Sciatic nerve (tissue), 2 donors: ENCODE measurements around the gene SLC37A1. TPM values are rescaled to one million over a fixed set of nuclear protein-coding genes. Genes with fewer than 3 reads are reported as not detected.

Experiments used
- ATAC-seq: fragments of 200-7000 bp; cut with Tn5 transposase; one replicate; pipeline ENCODE4 v1.9.1; 2020; ENCODE audit warnings: mild to moderate bottlenecking, moderate library complexity
- DNase-seq: peaks from one replicate; pipeline ENCODE4 v3.0.0-alpha.2; 2020; ENCODE audit warnings: low spot score
- intact Hi-C: fragments of 100-400 bp; cut with DNase I; formaldehyde crosslinking; loops from one replicate; pipeline ENCODE4 v1.14.2; 2022
- total RNA-seq: library from RNA; stranded (reverse); fragmentation: NEBNext Ultra II Directional; extraction: Animal tissue kit (Norgen Biotek cat#: 25700); gene quantifications from one replicate; pipeline ENCODE4 v1.2.1, GENCODE V29; 2021
- donor health status: DM: no; HTN: no; CAD: no.
- donor health status: DM: no; HTN: no; CAD: no.

The SLC37A1 gene
- total RNA-seq, 1 donor from 2014 or later, result 7.4 TPM

DNA sequence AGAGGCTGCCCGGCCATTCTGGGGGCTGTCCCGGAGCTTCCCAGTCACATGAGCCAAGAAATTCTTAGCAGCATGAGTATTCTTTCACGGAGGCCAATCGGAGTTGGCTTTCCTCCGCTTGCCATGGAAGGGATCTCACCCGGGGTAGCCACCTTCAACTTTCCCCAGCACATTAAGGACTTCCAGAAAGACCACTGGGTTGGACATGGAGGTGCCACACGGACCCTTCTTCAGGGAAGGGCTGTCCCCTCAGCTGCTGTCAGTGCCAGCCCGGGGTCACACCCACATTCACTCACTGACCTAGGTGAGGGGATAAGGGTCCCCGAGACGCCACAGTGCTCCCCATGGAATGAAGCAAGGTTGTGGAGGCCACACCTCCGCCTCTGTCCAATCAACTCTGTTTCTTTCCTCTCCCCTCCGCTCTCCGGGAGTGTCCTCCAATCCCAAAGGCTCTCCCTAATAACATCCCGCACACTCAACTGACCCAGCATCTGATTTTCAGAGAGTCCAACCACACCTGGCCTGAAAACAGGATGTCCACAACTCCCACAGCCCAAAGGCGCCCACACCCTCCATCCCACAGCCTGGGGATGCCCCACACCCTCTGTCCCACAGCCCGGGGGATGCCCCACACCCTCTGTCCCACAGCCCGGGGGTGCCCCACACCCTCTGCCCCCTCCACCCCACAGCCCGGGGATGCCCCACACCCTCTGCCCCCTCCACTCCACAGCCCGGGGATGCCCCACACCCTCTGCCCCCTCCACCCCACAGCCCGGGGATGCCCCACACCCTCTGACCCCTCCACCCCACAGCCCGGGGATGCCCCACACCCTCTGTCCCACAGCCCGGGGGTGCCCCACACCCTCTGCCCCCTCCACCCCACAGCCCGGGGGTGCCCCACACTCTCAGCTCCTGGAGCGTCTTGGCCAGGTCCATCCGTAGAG is 37.0 kb upstream of the SLC37A1 start:
- peak; percentile 36 for DNase-seq
- intact Hi-C loops, result no loop called here
- ATAC-seq, result no peak

DNA sequence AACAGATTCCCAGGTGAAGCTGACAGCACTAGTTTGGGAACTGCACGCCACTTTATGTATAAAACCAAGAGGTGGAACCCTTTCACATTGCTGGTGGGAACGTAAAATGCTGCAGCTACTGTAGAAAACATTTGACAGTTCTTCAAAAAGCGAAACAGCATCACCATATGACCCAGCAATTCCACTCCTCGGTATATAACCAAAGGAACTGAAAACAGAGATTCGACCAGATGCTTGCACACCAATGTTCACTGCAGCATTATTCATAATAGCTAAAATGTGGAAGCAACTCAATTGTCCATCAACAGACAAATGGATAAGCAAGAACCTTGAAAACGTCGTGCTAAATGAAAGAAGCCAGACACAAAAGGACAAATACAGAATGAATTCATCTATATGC is 35.1 kb upstream of the SLC37A1 start:
- ATAC-seq, result no peak
- intact Hi-C loops, result no loop called here
- no peak for DNase-seq

DNA sequence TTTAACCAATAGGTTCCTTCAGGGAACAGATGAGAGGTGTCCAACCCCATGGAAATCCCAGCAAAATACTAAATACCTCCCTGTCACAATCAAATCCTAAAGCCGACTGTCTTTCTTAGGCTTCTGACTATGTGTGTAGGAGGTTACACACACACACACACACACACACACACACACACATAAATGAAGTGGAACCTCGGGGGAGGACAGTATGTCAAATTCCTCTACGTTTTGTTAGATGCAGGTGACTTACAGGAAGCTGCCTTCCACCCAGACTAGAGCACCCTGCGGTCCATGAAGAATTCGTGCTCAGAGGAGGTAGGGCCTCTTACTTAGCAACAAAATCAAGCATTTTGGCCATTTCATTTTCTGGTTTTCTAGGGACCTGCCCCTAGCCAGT is 34.1 kb upstream of the SLC37A1 start:
- DNase-seq (no peak), ATAC-seq (no peak)
- intact Hi-C loops, result no loop called here

DNA sequence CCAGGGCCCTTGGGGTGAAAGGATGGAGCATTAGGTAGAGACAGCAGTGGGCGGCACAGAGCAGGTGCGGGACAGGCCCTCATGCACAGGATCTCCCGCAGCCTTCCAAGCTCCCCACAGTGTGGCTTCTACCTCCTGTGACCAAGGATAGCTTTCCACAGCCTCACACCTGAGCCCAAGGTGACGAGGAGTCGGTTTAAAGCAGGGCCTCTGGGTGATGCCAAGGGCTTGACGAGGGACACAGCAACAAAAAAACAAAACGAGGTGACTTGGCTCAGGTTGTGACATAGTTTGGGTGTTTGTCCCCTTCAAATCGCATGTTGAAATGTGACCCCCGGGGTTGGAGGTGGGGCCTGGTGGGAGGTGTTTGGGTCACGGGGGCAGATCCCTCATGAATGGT is 32.9 kb upstream of the SLC37A1 start:
- ATAC-seq (no peak), DNase-seq (no peak)
- intact Hi-C loops, result no loop called here

DNA sequence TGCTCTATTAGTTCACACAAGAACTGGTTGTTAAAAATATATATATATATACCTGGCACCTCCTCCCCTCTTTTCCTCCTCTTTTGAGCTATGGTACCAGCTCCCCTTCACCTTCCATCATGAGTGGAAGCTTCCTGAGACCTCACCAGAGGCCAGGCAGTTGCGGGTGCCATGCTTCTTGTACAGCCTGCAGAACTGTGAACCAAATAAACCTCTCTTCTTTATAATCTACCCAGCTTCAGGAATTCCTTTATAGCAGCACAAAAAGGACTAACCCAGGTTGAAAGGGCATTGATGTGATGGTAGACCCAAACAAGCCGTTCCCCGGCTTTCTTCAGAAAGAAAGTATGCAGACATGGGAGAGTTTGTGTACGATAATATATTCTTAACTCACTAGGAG is 32.5 kb upstream of the SLC37A1 start:
- no peak for DNase-seq
- intact Hi-C loops, result no loop called here

DNA sequence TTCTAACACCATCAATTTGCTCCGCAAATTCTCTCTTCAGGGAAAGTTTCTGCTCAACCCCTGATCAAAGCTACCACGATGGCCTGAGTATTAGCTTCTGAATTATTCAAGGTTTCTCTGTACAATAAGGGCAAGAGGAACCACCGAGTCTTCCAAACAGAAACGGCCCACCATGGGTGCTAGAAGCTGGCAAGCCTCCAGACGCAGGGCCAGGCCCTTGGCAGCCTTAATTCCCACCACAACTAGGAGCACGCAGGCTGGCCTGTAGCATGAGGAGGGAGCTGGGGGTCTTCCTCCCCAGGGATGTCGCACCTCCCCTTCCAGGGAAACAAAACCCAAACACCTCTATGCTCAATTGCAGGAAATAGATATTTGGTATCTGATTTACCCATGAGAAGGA is 28.7 kb upstream of the SLC37A1 start:
- DNase-seq, result no peak
- ATAC-seq, result no peak
- intact Hi-C loops, result no loop called here

More for the DNA sequence above, 32.5 kb upstream of the SLC37A1 start:
- ATAC-seq, result no peak

DNA sequence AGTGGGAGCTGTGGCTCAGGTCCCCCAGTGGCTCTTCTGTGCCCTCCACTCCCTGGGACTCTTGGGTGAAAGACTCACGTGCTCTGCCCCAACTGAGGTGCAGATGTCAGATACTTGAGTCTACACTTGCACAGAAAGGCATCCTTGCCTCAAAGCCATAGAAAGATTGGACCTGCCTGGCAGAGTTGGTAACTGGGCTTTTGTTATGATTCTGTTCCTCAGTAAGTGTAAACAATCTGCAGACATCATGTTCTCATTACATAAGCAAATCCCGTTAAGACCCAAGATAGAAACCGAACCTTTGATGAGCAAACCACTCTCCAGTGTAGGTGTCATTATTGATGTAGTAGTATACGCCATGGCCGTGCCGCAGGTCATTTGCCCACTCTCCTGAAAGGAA is 27.6 kb upstream of the SLC37A1 start:
- no peak for ATAC-seq
- intact Hi-C loops, result no loop called here
- no peak for DNase-seq

DNA sequence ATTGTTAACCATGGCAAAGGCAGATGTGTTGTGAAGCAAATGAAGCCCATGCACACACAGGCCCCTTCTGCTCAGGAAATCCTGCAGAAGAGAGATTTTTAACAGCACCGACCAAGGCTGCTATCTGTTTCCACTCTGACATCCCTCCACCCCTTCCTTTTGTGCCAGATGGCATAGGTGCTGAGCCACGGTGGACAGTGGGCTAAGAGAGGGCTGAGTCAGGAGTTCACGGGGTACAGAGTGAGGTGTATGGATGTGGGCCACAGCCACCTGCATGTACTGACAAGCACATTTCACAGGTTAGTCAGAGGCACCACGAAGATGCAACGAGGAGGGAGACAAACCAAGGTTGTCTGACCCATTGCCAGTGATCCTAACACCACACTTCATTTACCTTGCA is 27.1 kb upstream of the SLC37A1 start:
- no peak for ATAC-seq
- intact Hi-C loops, result no loop called here
- no peak for DNase-seq

DNA sequence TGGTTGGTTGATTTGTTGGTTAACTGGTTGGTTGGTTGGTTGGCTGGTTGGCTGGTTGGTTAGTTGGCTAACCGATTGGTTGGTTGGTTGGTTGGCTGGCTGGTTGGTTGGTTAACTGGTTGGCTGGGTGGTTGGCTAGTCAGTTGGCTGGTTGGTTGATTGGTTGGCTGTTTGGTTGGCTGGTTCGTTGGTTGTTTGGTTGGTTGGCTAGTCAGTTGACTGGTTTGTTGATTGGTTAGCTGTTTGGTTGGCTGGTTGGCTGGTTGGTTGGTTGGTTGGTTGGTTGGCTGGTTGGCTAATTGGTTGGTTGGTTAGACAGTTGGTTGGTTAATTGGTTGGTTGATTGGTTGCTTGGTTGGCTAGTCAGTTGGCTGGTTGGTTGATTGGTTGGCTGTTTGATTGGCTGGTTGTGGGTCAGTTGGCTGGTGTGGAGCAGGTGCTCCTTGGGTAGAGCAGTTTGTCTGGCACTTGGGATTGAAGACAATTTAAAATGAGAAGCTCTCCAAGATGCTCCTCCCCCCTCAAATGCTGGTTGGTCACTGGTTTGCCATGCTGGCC is 24.6 kb upstream of the SLC37A1 start:
- intact Hi-C loops, result no loop called here
- ATAC-seq (no peak), DNase-seq (no peak)

DNA sequence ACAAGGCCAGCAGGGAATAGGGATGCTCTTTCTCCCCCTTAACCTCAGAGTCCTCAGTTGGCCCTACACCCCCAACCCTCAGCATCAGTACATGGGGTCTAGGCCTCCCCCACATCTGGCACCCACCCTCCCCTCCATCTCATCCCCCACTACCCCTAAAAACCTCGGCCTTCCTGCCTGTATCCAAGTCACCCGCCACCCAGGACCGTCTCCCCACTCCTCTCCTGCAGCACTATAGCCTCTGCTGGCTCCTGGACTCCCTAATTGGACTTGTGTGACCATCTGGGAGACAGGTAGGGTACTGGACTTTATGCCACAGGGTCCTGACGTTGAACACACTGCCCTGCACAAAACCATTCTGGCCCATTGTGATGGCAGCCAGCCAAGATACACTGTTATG is 23.7 kb upstream of the SLC37A1 start:
- ATAC-seq (no peak), DNase-seq (no peak)
- intact Hi-C loops, result no loop called here

DNA sequence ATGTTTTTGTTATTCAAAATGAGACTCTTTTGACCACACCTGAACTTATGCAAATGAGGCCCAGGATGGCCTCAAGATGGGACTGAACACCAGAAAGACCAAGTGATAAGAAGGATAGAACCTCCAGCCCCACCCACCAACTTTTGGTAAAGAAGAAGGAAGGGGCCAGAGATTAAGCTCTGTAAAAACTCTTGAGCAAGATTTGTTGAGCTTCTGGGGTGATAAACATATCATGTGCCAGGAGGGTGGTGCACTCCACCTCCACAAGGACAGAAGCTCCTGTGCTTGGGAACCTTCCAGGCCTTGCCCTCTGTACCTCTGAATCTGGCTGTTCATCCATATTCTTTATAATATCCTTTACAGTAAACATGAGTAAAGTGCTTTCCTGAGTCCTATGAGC is 22.9 kb upstream of the SLC37A1 start:
- no peak for DNase-seq
- intact Hi-C loops, result no loop called here
- no peak for ATAC-seq

DNA sequence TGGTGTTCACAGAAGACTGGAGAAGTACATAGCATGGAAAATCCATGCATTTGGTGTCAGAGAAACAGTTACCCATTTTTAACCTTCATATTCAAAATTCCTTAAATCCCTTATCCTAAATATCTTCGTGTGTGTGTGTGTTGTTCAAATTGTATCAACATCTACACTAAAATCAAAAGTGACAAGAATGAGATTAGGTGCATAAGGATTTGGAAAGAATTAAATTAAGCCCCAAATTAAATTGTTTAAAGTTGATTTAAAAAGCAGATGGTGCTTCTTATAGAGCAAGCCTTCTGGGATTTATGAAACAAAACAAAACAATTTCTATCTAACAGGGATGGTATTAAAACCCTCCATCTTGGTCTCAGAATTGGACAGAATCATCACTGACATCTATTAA is 22.3 kb upstream of the SLC37A1 start:
- ATAC-seq, result no peak
- intact Hi-C loops, result no loop called here
- no peak for DNase-seq

DNA sequence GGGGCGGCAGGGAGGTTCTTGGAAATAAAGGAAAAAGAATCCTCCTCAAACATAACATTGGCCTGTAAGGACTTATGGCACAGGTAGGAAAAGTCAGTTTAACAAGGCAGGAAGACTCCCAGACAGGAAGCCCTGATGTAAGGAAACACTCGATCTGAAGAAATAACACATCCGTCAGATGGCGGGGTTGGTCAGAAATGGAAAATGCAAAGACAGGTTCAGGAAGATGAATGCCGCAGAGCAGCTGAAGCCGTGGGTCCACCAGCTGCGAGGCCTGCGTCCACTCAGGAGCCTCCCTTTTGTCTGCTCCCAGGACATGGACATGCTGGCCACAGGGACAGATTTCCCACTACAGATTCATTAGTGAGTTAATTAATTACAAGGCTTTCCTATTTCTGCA is 21.5 kb upstream of the SLC37A1 start:
- intact Hi-C loops, result no loop called here
- no peak for ATAC-seq
- no peak for DNase-seq

DNA sequence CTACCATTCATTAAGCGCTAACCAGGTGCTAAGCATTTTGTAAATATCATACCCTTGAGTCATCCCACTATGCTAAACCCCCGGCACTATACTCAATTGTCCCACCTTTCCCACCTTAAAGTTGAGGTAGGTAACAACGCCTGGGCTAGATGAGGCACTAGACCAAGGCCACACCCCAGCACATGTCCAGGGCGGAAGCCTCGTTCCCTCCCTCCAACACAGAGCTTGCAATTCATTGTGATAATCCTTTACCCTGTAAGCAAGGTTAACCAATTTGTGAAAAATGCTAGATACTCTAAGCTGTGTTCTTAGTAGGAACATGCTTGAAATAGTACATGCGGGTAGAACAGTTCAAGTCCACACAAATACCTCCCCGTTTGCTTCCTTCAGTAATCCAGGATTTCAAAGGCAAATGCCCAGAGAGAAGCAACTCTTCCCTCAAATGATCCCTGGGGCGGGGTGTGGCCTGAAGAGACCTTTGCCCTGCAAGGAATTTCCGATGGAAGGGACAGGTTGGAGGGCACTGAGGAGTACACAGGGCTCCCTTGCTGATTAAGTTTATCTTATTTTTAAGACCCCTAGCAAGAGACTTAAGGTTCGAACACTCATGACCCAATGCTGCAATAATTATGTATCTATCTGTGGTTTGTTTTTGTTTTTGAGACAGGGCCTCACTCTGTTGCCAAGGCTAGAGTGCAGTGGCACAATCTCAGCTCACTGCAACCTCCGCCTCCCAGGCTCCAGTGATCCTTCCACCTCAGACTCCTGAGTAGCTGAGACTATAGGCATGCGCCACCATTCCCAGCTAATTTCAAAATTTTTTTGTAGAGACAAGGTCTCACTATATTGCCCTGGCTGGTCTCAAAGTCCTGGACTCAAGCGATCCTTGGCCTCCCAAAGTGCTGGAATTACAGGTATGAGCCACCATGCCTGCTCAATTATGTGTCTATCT is 20.3 kb upstream of the SLC37A1 start:
- ATAC-seq (no peak), DNase-seq (no peak)
- intact Hi-C loops, result no loop called here

DNA sequence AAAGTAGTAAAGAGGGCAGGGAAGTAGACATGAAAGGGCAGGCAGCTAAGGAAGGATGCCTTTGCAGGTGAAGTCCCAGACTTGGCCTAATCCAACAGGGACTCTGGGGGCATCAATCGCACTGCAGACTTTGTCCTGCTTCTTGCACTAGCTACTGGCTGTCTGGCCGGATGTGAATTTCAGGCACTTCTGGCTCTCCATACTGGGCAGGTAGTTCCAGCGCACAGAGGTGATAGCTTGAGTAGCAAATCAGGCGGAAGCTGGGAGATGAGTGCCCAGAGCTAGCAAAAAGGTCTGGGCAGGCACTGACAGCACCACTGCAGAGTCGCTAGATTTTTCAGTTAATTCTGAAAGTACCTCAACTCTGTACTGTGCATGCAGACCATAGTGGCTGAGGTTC is 18.6 kb upstream of the SLC37A1 start:
- ATAC-seq (no peak), DNase-seq (no peak)
- intact Hi-C loops, result no loop called here

DNA sequence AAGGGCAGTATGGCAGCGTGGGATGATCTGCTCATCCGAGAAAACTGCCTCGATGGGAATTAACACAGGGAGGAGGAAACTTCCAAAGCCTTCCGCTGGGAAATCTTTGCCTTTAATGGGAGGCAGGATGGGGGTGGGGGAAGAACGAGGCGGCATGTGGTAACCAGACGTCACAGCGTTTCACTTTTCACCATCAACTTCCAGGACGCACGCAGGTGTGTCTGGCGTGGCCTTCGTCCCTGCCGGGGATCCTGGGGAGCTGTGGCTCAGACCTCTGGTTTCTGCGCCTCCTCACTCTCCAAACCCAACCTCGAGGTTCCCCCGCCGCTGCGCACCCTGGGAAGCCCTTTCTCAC is 17.9 kb upstream of the SLC37A1 start:
- ATAC-seq (no peak), DNase-seq (no peak)

DNA sequence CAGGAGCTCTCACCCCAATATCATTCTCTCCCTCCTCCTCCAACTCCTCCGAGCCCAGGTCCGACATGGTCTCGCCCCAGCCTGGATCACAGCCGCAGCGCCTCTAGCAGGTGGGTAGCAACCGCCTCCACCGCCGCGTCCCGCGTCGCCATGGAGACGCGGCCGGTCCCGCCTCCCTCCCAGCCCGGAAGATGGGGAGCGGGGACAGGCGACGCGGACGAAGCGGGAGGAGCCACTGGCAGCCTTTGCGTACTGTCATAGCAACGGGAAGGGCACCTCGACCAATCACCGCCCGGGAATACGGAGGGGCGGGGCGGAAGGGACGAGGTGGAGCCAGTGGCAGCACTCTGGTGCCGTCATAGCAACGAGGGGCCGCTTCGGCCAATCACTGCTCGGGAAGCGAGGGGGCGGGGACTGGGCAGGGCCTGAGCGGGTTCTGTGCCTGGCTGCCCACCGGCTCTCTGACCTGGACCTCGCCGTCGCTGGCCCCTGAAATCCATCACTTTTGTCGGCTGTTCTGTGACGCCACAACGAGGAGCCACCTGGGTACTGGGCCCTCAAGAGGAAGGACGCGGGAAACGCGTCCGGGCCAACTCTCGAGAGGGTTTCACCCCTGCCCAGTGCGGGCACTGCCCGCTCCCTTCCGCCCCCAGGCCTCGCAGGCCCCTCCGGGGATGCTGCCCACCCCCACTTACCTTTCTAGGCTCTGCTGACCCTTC is 17.4 kb upstream of the SLC37A1 start, which contains the start of gene RSPH1:
TSS of gene RSPH1 (minus strand) at position 105 of the 719 bp plus-strand sequence. CDS start at position 67, 38 bp downstream.
- ATAC-seq (peak; percentile 99), DNase-seq (peak; percentile 100)
- intact Hi-C loops, result no loop called here

More for the DNA sequence above, 17.9 kb upstream of the SLC37A1 start:
- intact Hi-C loops, result no loop called here

DNA sequence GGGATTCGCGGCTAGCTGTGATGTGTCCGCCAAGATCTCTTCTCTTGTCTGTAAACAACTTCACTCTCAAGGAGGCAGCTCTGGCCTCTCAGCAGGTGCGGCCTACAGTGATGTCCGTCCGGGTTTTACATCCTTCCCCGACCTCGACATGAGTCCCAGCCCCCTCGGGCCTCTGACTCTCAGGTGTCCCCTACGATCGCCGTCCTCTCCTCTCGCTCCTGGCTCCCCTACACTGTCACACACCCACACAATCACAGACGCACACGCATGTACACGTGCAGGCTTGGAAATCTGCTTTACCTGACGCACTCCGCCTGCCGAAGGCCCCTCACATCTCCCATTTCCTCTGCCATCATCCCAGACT is 16.8 kb upstream of the SLC37A1 start:
- DNase-seq (peak; percentile 65), ATAC-seq (peak; percentile 21)
- intact Hi-C loops, result no loop called here

DNA sequence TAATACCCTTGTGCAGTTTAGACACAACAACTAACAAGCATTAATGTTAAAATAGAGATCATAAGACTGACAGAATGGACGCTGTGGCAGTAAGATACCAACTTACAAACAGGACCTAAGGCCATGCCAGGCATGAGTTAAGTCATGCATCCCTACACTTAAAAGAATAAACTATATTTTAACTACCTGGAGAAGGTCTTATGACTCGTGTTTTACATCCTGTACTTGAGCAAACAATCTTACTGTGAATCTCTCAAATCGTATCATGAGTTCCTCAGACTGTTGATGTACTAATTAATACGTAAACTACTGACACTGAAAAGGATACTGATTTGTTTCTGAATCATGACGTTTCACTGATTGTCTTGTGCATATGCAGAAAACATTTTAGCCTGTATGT is 15.6 kb upstream of the SLC37A1 start:
- DNase-seq, result no peak
- intact Hi-C loops, result no loop called here
- ATAC-seq, result no peak
